Measurements from ENCODE around the gene ACTRT2.

The ACTRT2 gene

GRCh38 chr1:2983706-2984398, 37.4 kb upstream of the ACTRT2 start:
- no peak for DNase-seq

DNA sequence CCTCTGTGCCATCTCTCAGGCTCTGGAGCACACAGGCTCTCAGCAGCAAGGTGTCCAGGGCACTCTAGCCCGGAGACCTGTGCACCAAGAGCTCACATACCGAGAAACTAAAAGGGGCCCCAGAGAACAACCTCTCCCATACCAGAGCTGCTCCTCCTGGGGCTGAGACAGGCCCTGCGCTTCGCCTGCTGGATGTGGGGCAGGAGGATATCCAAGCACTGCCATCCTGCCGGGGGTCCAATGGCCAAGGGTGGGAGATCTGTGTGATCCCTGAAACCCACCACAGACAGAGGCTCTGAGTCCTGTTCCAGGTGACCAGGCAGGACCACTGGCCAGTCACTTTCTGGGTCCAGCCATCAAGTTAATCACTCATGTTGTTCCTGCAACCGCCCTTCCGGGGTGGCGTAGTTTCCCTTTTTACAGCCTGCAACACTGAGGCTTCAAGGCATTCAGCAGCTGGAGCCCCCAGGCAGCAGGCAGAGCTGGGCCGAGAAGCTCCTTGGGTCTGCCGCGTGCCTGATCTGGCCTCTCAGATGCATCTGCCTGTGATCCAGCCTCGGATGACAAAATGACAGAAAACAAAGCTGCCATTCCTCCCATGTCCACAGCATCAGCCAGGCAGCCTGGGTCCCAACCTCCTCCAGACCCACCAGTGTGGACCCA, 36.7 kb upstream of the ACTRT2 start:
- peak in 2 of 51 donors; percentile 13 to 40 for DNase-seq

DNA sequence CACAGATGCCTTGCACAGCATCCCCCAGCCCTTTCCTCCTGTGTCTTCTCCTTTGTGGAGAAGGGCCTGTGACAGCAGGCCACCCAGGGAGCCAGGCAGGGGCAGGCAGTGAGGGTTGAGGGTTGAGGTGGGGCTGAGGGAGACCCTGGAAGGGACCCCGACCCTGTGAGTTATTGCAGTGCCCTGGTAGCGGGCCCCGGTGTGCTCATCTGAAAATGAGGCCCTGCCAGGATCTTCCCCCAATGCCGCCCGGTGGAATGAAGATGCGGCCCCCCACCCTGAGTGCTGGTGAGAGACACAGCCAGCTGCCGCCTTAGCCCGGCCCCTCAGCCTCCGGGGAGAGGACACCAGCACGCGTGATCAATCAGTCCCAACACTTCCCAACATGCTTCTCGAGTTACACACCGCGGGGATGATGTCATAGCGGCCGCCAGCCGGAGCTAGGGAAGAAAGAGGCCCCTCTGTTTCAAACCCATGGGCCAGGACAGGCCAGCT, 36.2 kb upstream of the ACTRT2 start:
- DNase-seq = peak in 30 of 51 donors; percentile 19 to 73 (median 45)

- no peak for DNase-seq
Measured at GRCh38 chr1:2985694-2986548, 35.3 kb upstream of the ACTRT2 start.

- DNase-seq = no peak
Measured at GRCh38 chr1:2986549-2987305, 34.5 kb upstream of the ACTRT2 start.

DNA sequence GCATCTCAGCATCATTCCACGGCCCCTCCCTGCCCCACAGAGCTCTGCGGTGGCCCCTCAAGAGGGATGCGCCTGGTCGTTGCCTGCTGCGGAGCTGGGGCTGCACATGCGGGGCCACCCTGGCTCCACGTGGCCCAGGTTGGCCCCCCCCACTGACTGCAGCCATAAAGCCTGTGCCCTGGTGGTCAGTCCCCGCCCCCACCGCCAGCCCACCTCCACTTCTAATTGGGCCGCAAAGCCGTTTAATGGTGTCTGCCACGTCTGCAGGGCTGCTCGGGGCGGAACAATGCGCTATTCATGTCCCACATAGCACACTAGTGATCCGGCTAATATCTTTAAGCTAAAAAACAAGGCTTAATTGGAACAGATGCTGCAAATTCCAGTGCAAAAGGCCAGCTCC, 33.5 kb upstream of the ACTRT2 start:
- DNase-seq = peak in 4 of 51 donors; percentile 29 to 42 (median 35)

DNA sequence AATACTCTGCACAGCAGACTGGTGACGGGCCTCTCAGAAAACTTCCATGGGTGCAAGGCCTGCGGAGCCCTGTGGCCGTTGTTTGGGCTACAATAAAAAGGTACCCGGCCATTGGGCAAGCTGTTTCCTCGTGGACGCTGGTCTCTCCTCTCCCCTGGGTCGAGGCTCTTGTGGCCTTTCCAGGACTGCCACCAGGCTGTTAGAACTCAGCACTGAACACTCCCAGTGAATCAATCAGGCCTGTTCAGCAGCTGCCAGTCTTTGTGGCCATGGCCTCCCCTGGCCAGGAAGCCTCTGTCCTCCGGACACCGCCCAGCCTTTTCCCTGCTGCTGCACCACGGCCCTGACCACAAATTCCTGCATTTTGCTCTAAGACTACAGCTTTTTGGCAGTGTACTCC, 33.0 kb upstream of the ACTRT2 start:
- DNase-seq = peak in 12 of 51 donors; percentile 26 to 60 (median 44)

- DNase-seq = no peak
Measured at GRCh38 chr1:2989185-2989584, 32.1 kb upstream of the ACTRT2 start.

GRCh38 chr1:2989976-2990375, 31.3 kb upstream of the ACTRT2 start:
- DNase-seq = no peak

- no peak for DNase-seq
Measured at GRCh38 chr1:2990376-2991115, 30.7 kb upstream of the ACTRT2 start.

- no peak for DNase-seq
Measured at GRCh38 chr1:2991753-2992495, 29.3 kb upstream of the ACTRT2 start.

DNA sequence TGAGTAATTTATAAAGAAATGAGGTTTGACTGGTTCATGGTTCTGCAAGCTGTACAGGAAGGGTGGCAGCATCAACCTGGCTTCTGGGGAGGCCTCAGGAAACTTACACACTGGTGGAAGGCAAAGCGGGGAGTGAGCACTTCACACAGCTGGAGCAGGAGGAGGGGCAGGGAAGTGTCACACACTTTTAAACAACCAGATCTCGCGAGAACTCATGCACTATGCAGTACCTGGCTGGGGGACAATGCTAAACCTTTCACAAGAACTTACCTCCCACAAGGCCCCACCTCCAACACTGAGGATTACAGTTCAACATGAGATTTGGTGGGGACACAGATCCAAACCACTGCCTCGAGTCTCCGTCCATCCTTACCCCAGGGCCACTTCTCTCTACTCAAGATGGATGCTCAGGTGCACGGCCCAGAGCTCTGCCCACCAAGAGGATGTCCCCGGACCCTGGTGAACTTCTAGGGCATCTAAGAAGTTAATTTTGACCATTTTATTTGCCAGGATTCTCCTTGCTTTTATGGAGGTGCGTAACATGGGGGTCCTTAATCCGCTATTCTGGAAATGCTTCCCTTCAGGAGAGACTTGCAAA, 22.7 kb upstream of the ACTRT2 start:
- DNase-seq = no peak

- no peak for DNase-seq
Measured at GRCh38 chr1:2999138-2999537, 22.1 kb upstream of the ACTRT2 start.

- DNase-seq = no peak
Measured at GRCh38 chr1:2999571-2999970, 21.7 kb upstream of the ACTRT2 start.

- DNase-seq = no peak
Measured at GRCh38 chr1:3000214-3000613, 21.1 kb upstream of the ACTRT2 start.

DNA sequence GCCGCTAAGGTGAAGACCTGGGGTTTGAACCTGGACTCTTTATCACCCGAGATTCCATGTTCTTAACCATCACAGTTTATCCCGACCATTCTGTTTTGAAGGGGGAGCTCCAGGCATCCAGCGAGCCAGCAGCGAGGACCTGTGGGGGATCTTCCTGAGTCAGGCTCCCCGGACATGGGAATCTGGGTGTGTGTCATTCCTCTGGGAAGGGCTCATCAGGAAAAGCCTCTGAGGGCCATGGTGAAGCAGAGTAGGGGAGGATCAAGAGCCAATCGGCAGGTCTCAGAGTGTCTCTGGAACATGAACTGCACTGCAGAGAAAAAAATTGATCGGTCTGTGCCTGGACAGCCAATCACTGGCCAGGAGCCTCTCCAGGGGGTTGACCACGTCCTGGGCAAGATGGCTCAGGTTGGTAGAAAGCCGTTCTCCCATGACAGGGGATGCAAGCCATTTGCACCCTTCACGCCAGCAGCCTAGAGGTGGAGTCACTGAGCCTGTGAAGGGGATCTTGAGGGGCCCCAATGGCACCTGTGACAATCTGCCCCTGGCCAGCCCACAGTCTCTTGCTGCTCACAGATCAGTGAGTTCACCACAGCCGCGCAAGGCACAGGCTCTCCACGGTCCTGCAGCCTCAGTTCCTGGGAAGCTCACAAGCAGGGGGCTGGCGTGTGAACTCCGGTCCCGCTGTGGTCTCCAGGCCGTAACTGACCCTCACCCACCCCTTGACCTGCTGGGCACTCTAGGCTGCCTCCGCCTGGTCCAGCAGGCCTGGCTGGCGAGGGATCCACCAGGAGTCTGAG, 20.4 kb upstream of the ACTRT2 start:
- no peak for DNase-seq

GRCh38 chr1:3001471-3002348, 19.6 kb upstream of the ACTRT2 start:
- no peak for DNase-seq
